Endodermal cell (in vitro differentiated cells): ENCODE results near the gene PDE4D. TPM values are rescaled to one million over a fixed set of nuclear protein-coding genes. Genes with fewer than 3 reads are reported as not detected.

ENCODE experiments used
- DNase-seq: peaks from one replicate; pipeline ENCODE4 v3.0.0-alpha.2; 2017
- H3K27ac ChIP-seq: 2 replicates; pipeline ENCODE4 v1.5.1; 2013; ENCODE audit warnings: mild to moderate bottlenecking, low read depth, low read length, moderate library complexity
- H3K27me3 ChIP-seq: 2 replicates; pipeline ENCODE4 v1.6.1; 2013; ENCODE audit warnings: mild to moderate bottlenecking, low read length, moderate library complexity; ENCODE audit not compliant: insufficient read depth, control insufficient read depth, poor library complexity, severe bottlenecking
- H3K36me3 ChIP-seq: 2 replicates; pipeline ENCODE4 v1.7.0; 2013; ENCODE audit warnings: mild to moderate bottlenecking, low read length, moderate library complexity; ENCODE audit not compliant: control insufficient read depth, insufficient read depth
- H3K4me1 ChIP-seq: one replicate; pipeline ENCODE4 v1.7.0; 2013; ENCODE audit warnings: low read length; ENCODE audit not compliant: control insufficient read depth, insufficient read depth
- H3K4me3 ChIP-seq: 2 replicates; pipeline ENCODE4 v1.5.1; 2013; ENCODE audit warnings: mild to moderate bottlenecking, low read length, moderate library complexity
- H3K9ac ChIP-seq: 2 replicates; pipeline ENCODE4 v1.6.1; 2013; ENCODE audit warnings: mild to moderate bottlenecking, low read length, moderate library complexity; ENCODE audit not compliant: poor library complexity, severe bottlenecking; ENCODE audit errors: extremely low read depth
- H3K9me3 ChIP-seq: 2 replicates; pipeline ENCODE4 v1.6.1; 2013; ENCODE audit warnings: mild to moderate bottlenecking, low read length, moderate library complexity; ENCODE audit not compliant: control insufficient read depth
- H3K27ac Mint-ChIP-seq: 2 replicates; pipeline ENCODE4 v1.8.0; 2020; ENCODE audit warnings: mixed read lengths
- H3K27me3 Mint-ChIP-seq: 2 replicates; pipeline ENCODE4 v1.8.0; 2021; ENCODE audit warnings: mild to moderate bottlenecking, mixed read lengths; ENCODE audit not compliant: insufficient read depth
- H3K36me3 Mint-ChIP-seq: 2 replicates; pipeline ENCODE4 v1.8.0; 2020; ENCODE audit warnings: low read depth, mixed read lengths
- H3K4me1 Mint-ChIP-seq: 2 replicates; pipeline ENCODE4 v1.8.0; 2020; ENCODE audit warnings: mixed read lengths
- H3K4me3 Mint-ChIP-seq: 2 replicates; pipeline ENCODE4 v1.8.0; 2020; ENCODE audit warnings: mild to moderate bottlenecking, moderate library complexity, mixed read lengths
- H3K9me3 Mint-ChIP-seq: 2 replicates; pipeline ENCODE4 v1.8.0; 2020; ENCODE audit warnings: mild to moderate bottlenecking, mixed read lengths
- CTCF ChIP-seq: fragments of 200-600 bp; sonication (generic); conservative IDR thresholded peaks from 2 replicates; pipeline ENCODE4 v1.5.0; 2021; ENCODE audit warnings: antibody characterized with exemption, mild to moderate bottlenecking
- WGBS, 2 experiments: methylation state at CpG; one replicate each; pipeline versions ENCODE4 v1.1.5 to v1.1.7; 2013; ENCODE audit warnings: missing lambda C conversion rate in 2 of 2, mixed read lengths in 1 of 2; ENCODE audit not compliant: insufficient coverage in 1 of 2, insufficient read length in 1 of 2; 5-methylcytosine and 5-hydroxymethylcytosine counted together
- total RNA-seq, 2 donors: library from RNA; stranded (reverse); fragmentation: NEBNext Ultra II Directional in 1 of 2; extraction: Animal tissue kit (Norgen Biotek cat#: 25700) in 1 of 2; gene quantifications; 2 replicates in 1 of 2; 3 replicates in 1 of 2; pipeline ENCODE4 v1.2.1, GENCODE V29; 2021

PDE4D gene
- total RNA-seq, 2 donors from 2014 or later, result 9.2 to 11.4 TPM

- H3K9ac ChIP-seq, result no peak overlapping the region
- TF ChIP-seq CTCF, result no peak
- no peak overlapping the region for H3K4me3 Mint-ChIP-seq
- H3K27ac ChIP-seq, result no peak overlapping the region
- no peaks in the 10 kb centered on the region for H3K9me3 Mint-ChIP-seq
- WGBS, 2 experiments, result 92 to 100% methylated on average over 2 to 3 of the region's 3 CpGs
- no peaks in the 10 kb centered on the region for H3K27me3 ChIP-seq
- H3K27ac Mint-ChIP-seq, result no peak overlapping the region
- no peak for DNase-seq
- H3K4me1 ChIP-seq, result no peaks in the 10 kb centered on the region
- no peaks in the 10 kb centered on the region for H3K9me3 ChIP-seq
- no peaks in the 10 kb centered on the region for H3K27me3 Mint-ChIP-seq
- H3K36me3 ChIP-seq, result no peaks in the 10 kb centered on the region
- H3K36me3 Mint-ChIP-seq, result no peaks in the 10 kb centered on the region
- H3K4me3 ChIP-seq, result no peak overlapping the region
- no peaks in the 10 kb centered on the region for H3K4me1 Mint-ChIP-seq
These were observed 655.2 kb downstream of the PDE4D start for GRCh38 chr5:59238126-59238902.

- Histone ChIP-seq H3K9ac (no peak overlapping the region), H3K27ac (no peak overlapping the region), H3K4me3 (no peak overlapping the region), H3K9me3 (no peaks in the 10 kb centered on the region), H3K36me3 (no peaks in the 10 kb centered on the region), H3K4me1 (no peaks in the 10 kb centered on the region), H3K27me3 (no peaks in the 10 kb centered on the region)
- no peaks in the 10 kb centered on the region for H3K9me3 Mint-ChIP-seq
- H3K27ac Mint-ChIP-seq, result no peak overlapping the region
- no peaks in the 10 kb centered on the region for H3K27me3 Mint-ChIP-seq
- no peaks in the 10 kb centered on the region for H3K4me1 Mint-ChIP-seq
- DNase-seq, result no peak
- no peak for TF ChIP-seq CTCF
- no peak overlapping the region for H3K4me3 Mint-ChIP-seq
- H3K36me3 Mint-ChIP-seq, result no peaks in the 10 kb centered on the region
These were observed 656.5 kb downstream of the PDE4D start for GRCh38 chr5:59236986-59237385.

- no peak for TF ChIP-seq CTCF
- no peak for DNase-seq
- Mint-ChIP-seq H3K27me3 (no peaks in the 10 kb centered on the region), H3K27ac (no peak overlapping the region), H3K4me3 (no peak overlapping the region), H3K4me1 (no peaks in the 10 kb centered on the region), H3K9me3 (no peaks in the 10 kb centered on the region), H3K36me3 (no peaks in the 10 kb centered on the region)
- no peak overlapping the region for H3K9ac ChIP-seq
- H3K4me3 ChIP-seq, result no peak overlapping the region
- WGBS, 2 experiments, result 93 to 100% methylated on average over 2 to 7 of the region's 7 CpGs
- no peaks in the 10 kb centered on the region for H3K36me3 ChIP-seq
- H3K9me3 ChIP-seq, result no peaks in the 10 kb centered on the region
- H3K4me1 ChIP-seq, result no peaks in the 10 kb centered on the region
- no peak overlapping the region for H3K27ac ChIP-seq
- no peaks in the 10 kb centered on the region for H3K27me3 ChIP-seq
These were observed 657.1 kb downstream of the PDE4D start for GRCh38 chr5:59236448-59236847.
